Karpas-422 (cell line): ENCODE data around the gene DSE. TPM values are rescaled to one million over a fixed set of nuclear protein-coding genes. Genes with fewer than 3 reads are reported as not detected.

ENCODE experiments used
- DNase-seq: peaks from one replicate; pipeline ENCODE4 v3.0.0-alpha.2; 2015
- H2AFZ ChIP-seq: fragments of 200-600 bp; sonication (generic); 2 replicates; pipeline ENCODE4 v1.6.1; 2014; ENCODE audit warnings: antibody characterized with exemption, low read length, mixed read lengths
- H3K27ac ChIP-seq: fragments of 200-600 bp; sonication (generic); 2 replicates; pipeline ENCODE4 v1.5.1; 2014; ENCODE audit warnings: mild to moderate bottlenecking, low read length, moderate library complexity
- H3K27me3 ChIP-seq: fragments of 200-600 bp; sonication (generic); 2 replicates; pipeline ENCODE4 v1.6.1; 2014; ENCODE audit warnings: low read length, mixed read lengths
- H3K36me3 ChIP-seq: fragments of 200-600 bp; sonication (generic); 2 replicates; pipeline ENCODE4 v1.6.1; 2014; ENCODE audit warnings: low read length, mixed read lengths; ENCODE audit not compliant: insufficient read depth
- H3K4me1 ChIP-seq: fragments of 200-600 bp; sonication (generic); 2 replicates; pipeline ENCODE4 v1.6.1; 2014; ENCODE audit warnings: mild to moderate bottlenecking, low read length, mixed read lengths
- H3K4me2 ChIP-seq: fragments of 200-600 bp; sonication (generic); 2 replicates; pipeline ENCODE4 v1.6.1; 2014; ENCODE audit warnings: low read length, low read depth, mild to moderate bottlenecking; ENCODE audit not compliant: poor library complexity, severe bottlenecking
- H3K4me3 ChIP-seq: fragments of 200-600 bp; sonication (generic); 2 replicates; pipeline ENCODE4 v1.5.1; 2014; ENCODE audit warnings: mild to moderate bottlenecking, antibody characterized with exemption, low read length, mixed read lengths
- H3K79me2 ChIP-seq: fragments of 200-600 bp; sonication (generic); 2 replicates; pipeline ENCODE4 v1.6.1; 2014; ENCODE audit warnings: mild to moderate bottlenecking, low read length, mixed read lengths
- H3K9ac ChIP-seq: fragments of 200-600 bp; sonication (generic); 2 replicates; pipeline ENCODE4 v1.6.0; 2014; ENCODE audit warnings: low read length
- H3K9me2 ChIP-seq: fragments of 200-600 bp; sonication (generic), shearing (Covaris generic); replicated peaks from 2 replicates; pipeline ENCODE4 v1.6.0; 2014; ENCODE audit warnings: mild to moderate bottlenecking, low read length, moderate library complexity; ENCODE audit not compliant: insufficient read depth
- H3K9me3 ChIP-seq: fragments of 300-700, 200-600 bp; sonication (generic); 2 replicates; pipeline ENCODE4 v1.6.1; 2014; ENCODE audit warnings: low read length, mixed read lengths
- H4K20me1 ChIP-seq: fragments of 200-600 bp; sonication (generic); 2 replicates; pipeline ENCODE4 v1.6.1; 2014; ENCODE audit warnings: mild to moderate bottlenecking, antibody characterized with exemption, low read length, low read depth; ENCODE audit not compliant: insufficient read depth
- total RNA-seq: library from RNA; depleted of rRNA; stranded (reverse); fragments of >200 nt; shearing (Covaris generic); gene quantifications from 2 replicates; pipeline ENCODE4 v1.2.3, GENCODE V29; 2014; ENCODE audit warnings: low replicate concordance

The DSE gene
- total RNA-seq, 1 experiment from 2014 or later = 7.5 TPM

DNA sequence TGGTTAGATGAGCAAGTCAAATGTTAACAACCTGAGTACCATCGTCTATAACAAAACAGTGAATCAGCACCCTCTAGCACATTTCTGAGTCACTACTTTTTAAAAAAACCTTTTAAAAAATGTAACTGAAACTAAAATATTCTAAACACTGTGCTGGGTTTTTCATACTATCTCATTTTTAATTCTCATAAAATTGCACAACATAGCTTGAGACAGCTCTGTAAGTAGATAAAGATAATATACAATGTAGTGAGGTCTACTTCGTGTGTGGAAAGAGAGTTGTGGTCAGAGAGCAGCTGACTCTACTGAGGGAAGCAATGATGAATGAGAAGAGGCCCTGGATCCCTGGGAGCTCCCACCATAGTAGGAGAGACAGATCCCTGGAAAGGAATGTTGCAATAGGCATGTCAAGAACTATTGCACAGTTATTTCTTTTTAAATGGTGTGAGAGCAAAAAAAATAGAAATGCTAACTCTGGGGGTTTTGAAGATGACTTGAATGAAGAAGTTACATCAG lies 76.8 kb downstream of the DSE start:
- Histone ChIP-seq H3K4me2 (no peak overlapping the region), H3K27me3 (no peaks in the 10 kb centered on the region)

DNA sequence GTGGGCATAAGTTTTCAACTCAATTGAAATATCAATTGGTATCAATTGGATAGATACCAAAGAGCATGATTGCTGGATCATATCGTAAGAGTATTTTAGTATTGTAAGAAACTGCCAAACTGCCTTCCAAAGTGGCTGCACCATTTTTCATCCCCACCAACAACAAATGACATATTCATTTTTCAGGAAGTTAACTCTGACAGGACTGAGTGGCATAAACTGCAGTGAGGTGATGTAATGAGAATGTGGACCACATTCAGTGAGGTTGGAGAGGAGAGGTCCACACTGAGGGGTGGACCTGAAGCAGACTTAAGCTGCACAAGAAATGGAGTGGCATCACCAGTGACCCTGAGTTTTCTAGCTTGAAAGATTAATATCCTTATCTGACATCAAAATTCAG lies 78.8 kb downstream of the DSE start:
- Histone ChIP-seq H3K4me2 (no peak overlapping the region), H4K20me1 (no peaks in the 10 kb centered on the region), H3K9ac (no peak overlapping the region), H3K27me3 (no peaks in the 10 kb centered on the region), H2AFZ (no peak overlapping the region), H3K79me2 (no peaks in the 10 kb centered on the region), H3K4me1 (no peaks in the 10 kb centered on the region), H3K4me3 (no peak overlapping the region), H3K36me3 (no peaks in the 10 kb centered on the region), H3K27ac (no peak overlapping the region), H3K9me2 (no peaks in the 10 kb centered on the region), H3K9me3 (no peaks in the 10 kb centered on the region)
- no peak for DNase-seq

More for the DNA sequence above, 76.8 kb downstream of the DSE start:
- no peak overlapping the region for H3K27ac ChIP-seq
- H3K9me3 ChIP-seq = no peaks in the 10 kb centered on the region
- no peaks in the 10 kb centered on the region for H3K4me1 ChIP-seq
- H3K36me3 ChIP-seq = no peaks in the 10 kb centered on the region
- no peak overlapping the region for H3K9ac ChIP-seq
- H3K9me2 ChIP-seq = no peaks in the 10 kb centered on the region
- no peaks in the 10 kb centered on the region for H4K20me1 ChIP-seq
- H2AFZ ChIP-seq = no peak overlapping the region
- DNase-seq = no peak
- no peaks in the 10 kb centered on the region for H3K79me2 ChIP-seq
- no peak overlapping the region for H3K4me3 ChIP-seq

DNA sequence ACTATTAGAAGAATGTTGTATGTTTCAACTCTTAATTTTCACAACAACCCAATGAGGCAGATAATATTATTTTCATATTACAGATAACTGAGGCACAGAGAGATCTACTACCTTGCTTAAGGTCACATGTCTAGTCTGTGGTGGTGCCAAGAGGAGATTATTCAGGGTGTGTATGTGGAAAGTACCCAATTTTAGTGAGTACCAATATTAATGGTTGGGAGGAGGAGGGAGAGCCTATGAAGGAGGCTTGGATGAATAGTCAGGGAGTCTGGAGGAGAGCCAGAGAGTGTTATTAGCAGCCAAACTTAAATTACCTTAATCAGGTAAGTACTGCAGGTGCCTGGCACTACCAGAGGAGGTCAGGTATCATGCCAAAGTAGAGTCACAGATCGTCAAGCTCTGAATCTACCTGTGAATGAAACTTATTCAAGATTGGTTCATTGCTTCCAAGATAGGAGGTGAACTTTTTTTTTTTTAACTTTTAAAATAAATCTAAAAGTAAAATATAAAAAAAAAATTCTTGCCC lies 79.5 kb downstream of the DSE start:
- no peak overlapping the region for H2AFZ ChIP-seq
- no peaks in the 10 kb centered on the region for H3K9me2 ChIP-seq
- no peak overlapping the region for H3K9ac ChIP-seq
- no peaks in the 10 kb centered on the region for H4K20me1 ChIP-seq
- H3K4me3 ChIP-seq = no peak overlapping the region
- H3K4me1 ChIP-seq = no peaks in the 10 kb centered on the region
- H3K79me2 ChIP-seq = no peaks in the 10 kb centered on the region
- H3K9me3 ChIP-seq = no peaks in the 10 kb centered on the region
- no peak overlapping the region for H3K4me2 ChIP-seq
- H3K36me3 ChIP-seq = no peaks in the 10 kb centered on the region
- no peak for DNase-seq
- H3K27me3 ChIP-seq = no peaks in the 10 kb centered on the region
- H3K27ac ChIP-seq = no peak overlapping the region

DNA sequence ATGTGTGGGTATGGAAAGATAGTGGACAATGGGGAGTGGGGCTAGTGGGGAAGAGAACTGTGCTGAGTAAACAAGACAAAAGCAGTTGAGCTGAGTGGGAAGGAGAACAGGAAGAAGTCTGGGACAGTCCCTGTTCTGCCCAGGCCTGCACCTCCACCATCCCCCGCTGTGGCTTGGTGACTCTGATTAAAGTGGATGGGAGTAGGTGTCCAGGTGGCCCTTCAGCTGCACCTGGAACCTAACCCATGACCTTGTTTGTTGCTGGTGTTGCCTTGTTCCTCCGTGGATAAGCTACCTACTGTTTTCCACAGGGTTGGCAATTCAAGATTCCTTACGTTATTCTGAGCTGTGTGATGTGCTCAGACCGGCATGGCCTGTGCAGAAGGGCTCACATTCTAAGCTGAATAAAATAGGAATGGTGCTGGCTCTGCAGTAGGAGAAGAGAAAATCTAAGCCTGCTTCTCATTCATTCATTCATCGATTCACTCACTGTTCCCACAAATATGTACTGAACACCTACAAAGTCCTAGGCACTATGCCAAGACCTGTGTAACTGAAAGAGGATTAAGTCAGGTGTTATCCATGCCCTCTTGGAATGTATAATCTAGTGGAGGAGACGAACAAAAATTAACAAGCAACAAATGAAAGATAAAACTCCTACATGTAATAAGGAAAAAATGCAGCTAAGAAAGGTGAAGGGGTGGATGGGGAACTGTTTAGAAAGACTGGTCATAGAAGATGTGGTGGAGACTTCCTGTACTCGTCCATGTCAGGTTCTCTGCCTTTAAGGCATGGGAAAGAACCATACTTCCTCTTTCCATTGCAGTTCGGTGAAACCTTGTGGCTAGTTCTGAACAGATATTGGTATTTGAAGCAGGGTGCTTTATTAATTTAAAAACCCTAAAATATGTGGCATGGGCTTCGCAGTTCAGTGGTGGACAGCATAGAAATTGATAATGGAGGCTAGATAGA lies 80.3 kb downstream of the DSE start:
- Histone ChIP-seq H3K36me3 (no peaks in the 10 kb centered on the region), H3K9me2 (no peaks in the 10 kb centered on the region), H2AFZ (no peak overlapping the region), H3K9ac (no peak overlapping the region), H3K27me3 (no peaks in the 10 kb centered on the region), H3K27ac (no peak overlapping the region), H3K4me3 (no peak overlapping the region), H3K4me2 (no peak overlapping the region), H4K20me1 (no peaks in the 10 kb centered on the region), H3K9me3 (no peaks in the 10 kb centered on the region), H3K79me2 (no peaks in the 10 kb centered on the region), H3K4me1 (no peaks in the 10 kb centered on the region)
- peak; percentile 44 for DNase-seq

DNA sequence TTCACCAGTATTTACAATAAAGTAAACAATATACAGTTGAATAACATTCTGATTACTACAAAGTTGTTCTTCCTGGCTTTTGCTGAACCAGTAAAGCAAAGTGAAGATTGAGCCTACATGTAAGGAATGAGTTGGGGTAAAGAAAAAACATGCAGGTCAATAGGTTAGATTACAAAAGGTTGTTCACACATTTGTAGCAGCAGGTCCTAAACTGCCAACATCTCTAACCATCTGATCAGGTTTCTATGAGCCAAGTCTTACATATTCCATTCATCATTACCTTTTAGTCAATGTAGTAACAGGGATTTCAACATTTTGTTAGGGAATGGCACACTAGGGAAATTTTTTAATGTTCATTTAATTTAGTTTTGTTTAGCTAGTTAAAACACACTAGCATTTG lies 81.2 kb downstream of the DSE start:
- H3K4me3 ChIP-seq = no peak overlapping the region
- H2AFZ ChIP-seq = no peak overlapping the region
- H4K20me1 ChIP-seq = no peaks in the 10 kb centered on the region

DNA sequence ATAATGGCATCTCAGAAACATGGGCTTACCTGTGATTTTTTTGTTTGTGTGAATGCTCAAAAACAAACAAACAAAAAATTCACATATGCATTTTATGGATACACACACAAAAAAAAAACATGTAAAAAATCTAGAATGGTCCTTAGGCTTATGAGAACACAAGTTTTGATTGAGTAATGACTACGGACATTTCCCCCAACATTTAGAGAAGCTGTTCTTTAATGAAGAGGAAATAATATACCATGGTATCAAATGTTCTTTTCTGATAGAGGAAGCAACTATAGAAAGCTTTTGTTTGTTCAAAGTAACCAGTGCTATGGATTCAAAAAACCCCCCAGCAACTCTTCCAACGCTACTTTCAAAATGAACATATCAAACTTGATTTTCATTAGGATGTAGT lies 81.8 kb downstream of the DSE start:
- no peaks in the 10 kb centered on the region for H3K36me3 ChIP-seq
- DNase-seq = no peak
- no peaks in the 10 kb centered on the region for H3K4me1 ChIP-seq
- H3K27ac ChIP-seq = no peak overlapping the region
- no peaks in the 10 kb centered on the region for H3K9me2 ChIP-seq
- H2AFZ ChIP-seq = no peak overlapping the region
- no peak overlapping the region for H3K4me3 ChIP-seq
- no peaks in the 10 kb centered on the region for H3K9me3 ChIP-seq
- H3K79me2 ChIP-seq = no peaks in the 10 kb centered on the region
- H3K27me3 ChIP-seq = no peaks in the 10 kb centered on the region
- H4K20me1 ChIP-seq = no peaks in the 10 kb centered on the region
- H3K9ac ChIP-seq = no peak overlapping the region
- no peak overlapping the region for H3K4me2 ChIP-seq

More for the DNA sequence above, 81.2 kb downstream of the DSE start:
- Histone ChIP-seq H3K27me3 (no peaks in the 10 kb centered on the region), H3K9me2 (no peaks in the 10 kb centered on the region), H3K79me2 (no peaks in the 10 kb centered on the region), H3K4me1 (no peaks in the 10 kb centered on the region), H3K27ac (no peak overlapping the region), H3K4me2 (no peak overlapping the region), H3K9me3 (no peaks in the 10 kb centered on the region), H3K9ac (no peak overlapping the region), H3K36me3 (no peaks in the 10 kb centered on the region)
- no peak for DNase-seq

DNA sequence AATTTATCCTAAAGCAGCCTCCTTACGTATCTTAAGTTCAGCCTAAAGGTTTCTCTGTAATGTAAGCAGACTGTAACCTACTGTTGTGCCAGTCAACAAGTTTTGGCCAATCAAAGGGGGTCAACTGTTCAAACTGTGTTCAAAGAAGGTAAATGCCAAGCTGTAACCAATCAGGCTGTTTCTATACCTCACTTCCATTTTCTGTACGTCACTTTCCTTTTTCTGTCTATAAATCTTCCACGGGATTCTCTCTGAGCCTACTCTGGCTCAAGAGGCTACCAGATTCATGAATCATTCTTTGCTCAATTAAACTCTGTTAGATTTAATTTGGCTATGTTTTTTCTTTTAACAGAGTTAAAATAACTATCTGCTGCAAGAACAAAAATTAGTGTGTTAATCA lies 85.4 kb downstream of the DSE start:
- Histone ChIP-seq H3K4me1 (no peaks in the 10 kb centered on the region), H3K9me2 (no peaks in the 10 kb centered on the region), H4K20me1 (no peaks in the 10 kb centered on the region), H3K9ac (no peak overlapping the region), H3K27ac (no peak overlapping the region), H3K36me3 (no peaks in the 10 kb centered on the region), H2AFZ (no peak overlapping the region), H3K27me3 (no peaks in the 10 kb centered on the region), H3K4me2 (no peak overlapping the region), H3K4me3 (no peak overlapping the region), H3K9me3 (no peaks in the 10 kb centered on the region), H3K79me2 (no peaks in the 10 kb centered on the region)
- no peak for DNase-seq

DNA sequence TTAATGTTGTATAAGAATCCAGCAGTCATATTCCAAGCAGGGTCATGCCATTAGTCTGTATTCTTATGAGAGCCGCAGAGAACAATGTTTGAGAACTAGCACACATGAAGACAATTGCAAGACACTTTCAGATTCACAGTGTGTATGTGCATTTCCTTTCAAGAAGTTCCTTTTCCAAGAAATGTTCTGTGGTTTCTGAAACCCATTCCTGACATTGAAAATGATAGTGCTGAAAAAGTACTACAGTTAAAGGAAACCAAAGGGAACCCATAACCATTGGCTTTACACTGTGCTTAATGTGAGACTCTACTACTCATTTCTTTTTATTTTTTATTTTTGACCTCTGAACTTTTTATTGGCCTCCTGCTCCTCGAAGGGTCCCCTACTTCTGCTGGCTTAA lies 86.2 kb downstream of the DSE start:
- no peak for DNase-seq

More for the DNA sequence above, 86.2 kb downstream of the DSE start:
- Histone ChIP-seq H3K36me3 (no peaks in the 10 kb centered on the region), H2AFZ (no peak overlapping the region), H3K9me2 (no peaks in the 10 kb centered on the region), H3K4me2 (no peak overlapping the region), H4K20me1 (no peaks in the 10 kb centered on the region), H3K9me3 (no peaks in the 10 kb centered on the region), H3K4me1 (no peaks in the 10 kb centered on the region), H3K27ac (no peak overlapping the region), H3K79me2 (no peaks in the 10 kb centered on the region), H3K4me3 (no peak overlapping the region), H3K27me3 (no peaks in the 10 kb centered on the region), H3K9ac (no peak overlapping the region)
